Stimulated activated CD4-positive, alpha-beta T cell treated with anti-CD3 and anti-CD28 coated beads, Interleukin-1b, Interleukin-23, amount 100 ng/mL, for 24 hours (primary cell): ENCODE results near the gene TSPAN7.

Experiments used
- DNase-seq, 4 experiments: peaks; one replicate each; pipeline ENCODE4 v3.0.0-alpha.2; 2020; ENCODE audit warnings: low read depth in 4 of 4, low spot score in 1 of 4

The TSPAN7 gene

DNA sequence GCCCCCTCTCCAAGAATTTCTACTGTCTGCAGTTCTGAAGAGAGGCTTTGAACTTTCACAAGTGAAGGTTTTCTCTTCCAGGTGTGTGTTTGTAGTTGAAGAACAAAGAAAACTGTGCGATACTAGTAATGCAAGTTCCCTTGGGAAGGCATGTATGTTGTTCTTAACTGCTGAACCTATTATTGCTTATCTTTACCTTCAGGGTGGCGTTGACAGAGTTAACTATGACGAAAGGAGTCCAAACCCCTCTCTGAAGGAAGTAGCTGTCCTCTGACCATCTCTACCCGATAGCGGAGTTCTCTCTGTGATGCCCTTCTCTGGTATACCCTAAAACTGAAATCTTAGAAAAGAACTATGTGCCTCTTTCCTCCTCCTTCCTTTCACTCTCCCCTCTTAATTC is 79.9 kb downstream of the TSPAN7 start:
- no peak for DNase-seq

DNA sequence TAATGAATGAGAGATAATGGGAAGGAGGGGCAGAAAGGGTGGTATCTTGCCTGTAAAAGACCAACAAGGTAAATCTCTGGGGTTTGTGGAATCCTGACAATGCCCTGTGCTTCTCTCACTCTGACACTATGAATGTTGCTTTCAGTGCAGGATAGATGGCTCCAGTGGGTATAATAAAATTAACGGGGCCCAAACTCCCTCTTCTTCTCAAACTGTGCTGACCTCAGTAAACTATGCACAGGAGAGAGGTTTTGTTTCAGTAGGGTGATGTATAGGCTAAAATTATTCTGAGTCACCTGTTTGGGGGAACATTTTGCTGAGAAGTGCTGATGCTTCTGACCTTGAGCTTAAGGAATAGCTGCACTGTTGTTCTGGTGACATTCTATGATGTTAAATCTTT is 82.6 kb downstream of the TSPAN7 start:
- DNase-seq = no peak

GRCh38 chrX:38646129-38646528 is 84.8 kb downstream of the TSPAN7 start:
- no peak for DNase-seq

DNA sequence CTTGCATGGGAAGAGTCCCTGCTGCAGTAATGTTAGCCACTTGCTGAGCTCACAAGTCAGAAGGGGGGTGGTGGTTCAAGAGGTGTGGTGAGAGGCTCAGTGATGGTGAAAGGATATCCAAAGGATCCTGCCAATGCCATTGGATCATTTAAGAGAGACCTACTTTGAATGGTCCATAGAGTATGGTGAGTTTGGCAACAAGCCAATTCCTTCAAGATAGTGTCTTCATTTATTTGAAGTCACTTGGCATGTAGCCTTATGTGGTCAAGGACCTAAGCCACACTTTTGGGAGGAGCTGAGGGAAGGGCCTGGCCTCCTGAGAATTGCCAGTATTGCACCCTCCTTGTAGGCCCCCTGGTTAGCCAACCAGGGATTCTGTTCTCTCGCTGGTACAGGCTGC is 87.9 kb downstream of the TSPAN7 start:
- DNase-seq = no peak

GRCh38 chrX:38649674-38650647 is 88.6 kb downstream of the TSPAN7 start:
- DNase-seq = no peak

DNA sequence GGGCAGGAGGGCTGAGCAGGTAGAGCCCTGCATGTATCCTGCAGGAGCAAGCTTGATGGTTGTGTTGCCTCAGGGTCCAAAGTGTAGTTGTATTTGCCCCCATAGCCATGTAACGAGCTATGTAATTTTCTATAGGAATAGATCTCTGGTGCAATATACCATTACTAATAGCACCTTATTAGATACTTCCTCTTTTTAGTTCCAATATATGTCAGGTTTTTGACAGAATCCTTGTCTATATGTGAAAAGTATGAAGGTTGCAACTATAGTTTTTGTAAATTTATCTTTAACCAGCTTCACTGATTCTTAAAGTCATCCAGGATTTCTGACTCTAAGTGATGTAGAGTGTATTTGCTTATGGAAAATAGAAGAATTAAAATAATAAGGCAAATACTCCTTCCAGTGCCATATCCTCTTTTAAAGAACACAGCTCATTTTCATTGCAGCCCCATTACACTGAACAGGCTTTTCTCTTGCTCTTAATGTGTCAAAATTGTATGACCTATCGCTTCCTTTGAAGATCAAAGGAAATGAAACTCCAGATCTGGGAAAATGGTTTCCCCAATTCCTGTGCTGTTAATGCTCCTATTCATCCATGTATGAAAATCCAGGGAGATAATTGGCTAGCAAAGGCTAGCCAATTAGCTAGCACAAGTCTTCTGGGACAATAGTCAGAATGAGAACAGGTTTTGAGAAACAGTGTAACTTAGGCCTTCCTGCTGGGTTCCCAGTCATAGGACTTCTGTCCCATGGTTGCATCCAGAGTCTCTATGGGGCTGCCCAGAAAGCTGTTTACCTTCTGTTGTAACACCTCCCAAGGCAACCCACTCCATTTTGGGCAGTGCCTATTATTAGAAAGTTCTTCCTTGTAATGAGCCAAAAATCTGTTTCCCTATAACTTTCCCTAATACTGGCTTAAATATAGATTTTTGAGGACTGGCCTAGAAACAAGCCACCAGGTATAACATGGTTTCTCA is 90.6 kb downstream of the TSPAN7 start:
- DNase-seq = no peak

DNA sequence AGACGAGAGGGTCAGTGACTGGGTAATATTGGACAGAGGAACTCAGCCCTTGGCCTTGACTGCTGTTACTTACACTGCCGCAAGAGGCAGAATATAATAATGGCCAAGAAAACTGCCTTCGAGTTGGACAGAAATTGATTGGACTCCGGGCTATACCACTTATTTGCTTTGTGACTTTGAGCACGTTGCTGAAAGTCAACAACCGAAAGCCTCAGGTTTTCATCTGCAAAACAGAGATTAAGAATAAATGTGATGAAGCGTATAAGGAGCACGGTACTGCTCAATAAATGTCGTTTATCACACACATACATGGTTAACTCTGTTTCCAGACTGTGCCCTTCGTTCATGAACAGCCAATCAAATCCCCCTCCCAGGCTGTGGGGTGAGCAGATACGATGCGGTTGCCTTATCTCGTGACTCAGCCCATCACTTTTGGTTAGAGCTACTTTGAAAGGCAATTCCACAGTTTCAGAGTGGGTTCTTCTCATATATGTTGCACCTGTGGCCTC is 91.6 kb downstream of the TSPAN7 start:
- DNase-seq = no peak

- no peak for DNase-seq
Measured at GRCh38 chrX:38654302-38654701, 93.0 kb downstream of the TSPAN7 start.

- no peak for DNase-seq
Measured at GRCh38 chrX:38656350-38656915, 95.1 kb downstream of the TSPAN7 start.

DNA sequence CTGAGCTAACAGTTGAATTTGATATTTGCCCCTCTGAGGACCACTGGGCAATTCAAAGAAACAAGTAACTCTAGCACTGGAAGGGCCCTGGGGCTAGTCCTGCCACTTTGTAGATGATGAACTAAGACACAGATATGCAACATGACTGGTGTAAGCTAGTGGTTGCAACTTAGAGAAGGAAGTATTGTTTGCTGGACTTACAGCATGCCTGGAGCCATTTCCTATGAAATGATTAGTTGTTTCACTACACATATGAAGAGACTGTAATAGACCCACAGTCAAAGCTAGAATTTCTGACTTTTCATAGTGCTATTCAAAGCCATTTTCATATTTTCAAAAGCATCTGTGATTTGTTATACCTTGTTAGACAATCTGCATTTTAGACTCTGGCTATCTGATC is 96.2 kb downstream of the TSPAN7 start:
- no peak for DNase-seq

DNA sequence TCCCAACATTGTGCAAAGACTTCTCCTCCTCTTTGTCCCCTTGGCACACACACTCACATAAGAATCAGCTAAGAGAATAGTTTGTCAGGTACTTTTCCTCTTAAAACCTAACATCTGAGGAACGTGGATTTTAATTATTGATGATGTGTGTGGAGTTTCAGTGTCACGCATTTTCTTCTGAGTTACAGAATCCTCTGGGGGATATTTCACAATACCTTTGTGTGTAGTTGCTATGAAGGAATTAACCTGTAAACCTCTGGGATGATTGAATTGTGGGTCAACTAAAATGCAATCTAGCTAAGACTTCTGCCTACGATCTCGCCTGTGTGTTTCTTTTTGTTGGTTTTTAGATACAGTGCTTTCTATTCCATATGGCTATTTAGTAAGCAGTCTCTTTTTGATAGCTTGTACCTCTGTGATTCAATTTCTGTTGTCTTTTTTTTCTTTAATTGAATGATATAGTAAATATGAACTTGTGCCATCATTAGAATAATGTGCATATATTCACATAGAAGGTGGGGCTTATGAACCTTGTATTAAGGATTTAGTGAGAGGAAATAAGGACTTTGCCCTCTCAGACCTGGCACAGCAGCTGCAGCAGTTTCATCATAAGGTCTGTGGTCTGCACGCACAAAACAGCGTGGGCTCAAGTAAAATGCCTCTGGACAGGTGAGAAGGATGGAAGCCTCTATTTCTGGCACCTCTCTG is 99.2 kb downstream of the TSPAN7 start:
- DNase-seq = no peak

- DNase-seq = no peak
Measured at GRCh38 chrX:38661103-38661441, 99.7 kb downstream of the TSPAN7 start.

DNA sequence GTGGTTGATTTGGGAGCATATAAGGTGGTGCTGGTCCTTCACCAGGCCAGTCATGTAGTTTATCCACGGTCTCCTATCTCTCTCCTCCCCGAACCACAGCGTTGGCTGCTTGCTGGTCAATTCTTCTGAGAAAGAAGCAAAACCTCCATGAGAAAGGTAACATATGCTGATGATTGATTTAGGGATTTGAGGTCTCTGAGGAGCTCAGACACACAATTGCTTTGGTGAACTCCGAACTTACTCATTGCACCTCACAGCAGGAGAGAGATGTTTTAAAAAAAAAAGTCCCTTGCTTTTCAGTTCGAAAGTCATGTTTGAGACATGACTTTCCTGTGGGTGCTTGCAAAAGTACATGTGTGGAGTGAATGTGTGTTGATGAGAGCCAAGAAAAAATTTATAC is 100.2 kb downstream of the TSPAN7 start:
- DNase-seq = no peak

DNA sequence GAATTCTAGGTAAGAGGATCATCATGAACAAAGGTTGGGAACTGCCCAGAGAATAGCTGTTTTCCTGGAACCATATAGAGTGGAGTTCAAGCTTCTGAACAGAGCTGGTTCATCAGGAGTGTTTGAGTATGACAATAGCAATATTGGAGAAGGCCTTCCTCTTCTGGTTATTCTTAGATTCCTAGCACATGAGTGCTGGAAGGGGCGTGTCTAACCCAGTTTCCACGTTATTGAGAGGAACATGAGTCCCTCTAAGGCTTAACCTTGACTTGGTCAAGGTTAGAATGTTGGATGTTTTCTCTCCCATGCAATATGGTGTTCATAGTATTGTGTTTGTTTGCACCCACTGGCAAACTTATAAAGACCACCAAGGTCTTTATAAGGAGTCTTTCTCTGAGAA is 101.3 kb downstream of the TSPAN7 start:
- no peak for DNase-seq

DNA sequence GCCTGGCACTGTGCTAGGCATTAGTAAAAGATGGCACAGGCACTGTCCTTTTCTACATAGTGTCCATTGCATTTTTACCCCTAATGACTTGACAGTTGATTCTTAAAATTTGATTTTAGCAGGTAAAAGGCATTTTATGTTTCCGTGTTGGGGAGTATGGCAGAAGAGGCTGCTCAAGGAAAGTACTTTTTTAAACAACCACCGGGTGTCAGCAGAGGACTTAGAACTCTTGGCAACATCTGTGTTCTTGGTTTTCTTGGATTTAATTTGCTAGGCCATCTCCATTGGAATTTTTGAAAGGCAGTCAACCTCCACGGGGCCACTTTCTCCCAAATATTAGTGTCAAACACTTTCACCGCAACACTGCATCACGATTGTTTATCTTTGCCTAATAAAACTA is 102.9 kb downstream of the TSPAN7 start:
- DNase-seq = no peak

- no peak for DNase-seq
Measured at GRCh38 chrX:38666909-38667308, 105.6 kb downstream of the TSPAN7 start.

DNA sequence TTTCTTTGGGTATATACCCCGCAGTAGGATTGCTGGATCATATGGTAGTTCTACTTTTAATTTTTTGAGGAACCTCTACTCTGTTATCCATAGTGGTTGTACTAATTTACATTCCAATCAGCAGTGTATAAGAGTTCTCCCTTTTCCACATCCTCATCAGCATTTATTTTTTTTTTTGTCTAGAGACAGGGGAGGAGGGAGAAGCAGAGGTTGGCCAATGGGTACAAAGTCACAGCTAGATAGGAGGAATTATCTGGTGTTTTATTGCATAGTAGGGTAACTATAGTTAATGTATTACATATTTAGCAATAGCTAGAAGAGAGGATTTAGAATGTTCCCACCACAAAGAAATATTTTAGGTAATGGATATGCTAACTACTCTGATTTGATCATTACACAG is 107.4 kb downstream of the TSPAN7 start:
- DNase-seq = no peak

DNA sequence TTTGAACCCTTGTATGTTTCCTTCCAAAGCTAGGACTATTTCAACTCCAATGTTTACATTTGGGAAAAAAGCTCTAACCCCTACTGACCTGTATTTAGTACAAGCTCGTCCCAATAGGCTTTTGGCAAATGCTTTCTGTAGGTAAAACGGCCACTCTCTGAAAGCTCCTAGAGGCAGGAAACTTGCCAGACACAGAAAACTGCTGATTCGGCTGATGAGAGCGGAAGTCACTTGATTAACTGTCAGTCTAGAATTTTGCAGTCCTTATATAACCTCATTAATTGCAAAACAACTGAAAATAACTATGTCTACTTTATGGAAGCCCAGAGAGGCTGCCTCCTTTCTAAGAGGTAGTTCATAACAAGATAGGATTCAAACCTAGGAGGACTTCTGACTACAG is 108.1 kb downstream of the TSPAN7 start:
- no peak for DNase-seq

- no peak for DNase-seq
Measured at GRCh38 chrX:38672646-38673045, 111.3 kb downstream of the TSPAN7 start.

DNA sequence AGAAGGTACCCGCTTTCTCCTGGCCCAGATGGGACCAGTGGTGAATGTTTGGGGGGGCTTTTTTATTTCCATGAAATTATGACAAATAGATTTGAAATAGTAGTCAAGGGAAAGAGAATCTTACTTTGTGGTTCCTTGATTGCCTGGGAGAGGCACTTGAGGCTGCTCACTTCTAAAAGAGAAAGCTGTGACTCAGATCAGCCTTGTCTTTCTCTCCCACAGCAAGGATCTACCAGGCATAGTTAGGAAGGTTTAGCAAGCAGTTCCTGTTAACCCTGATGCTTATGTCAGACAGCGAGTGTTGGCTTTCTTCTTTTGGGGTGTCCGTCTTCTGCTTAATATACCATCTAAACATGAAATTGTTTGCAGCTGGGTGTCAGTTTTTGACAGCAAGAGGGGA is 114.5 kb downstream of the TSPAN7 start:
- DNase-seq = no peak

GRCh38 chrX:38678183-38678582 is 116.8 kb downstream of the TSPAN7 start:
- DNase-seq = no peak
